WI38 (cell line): Measurements from ENCODE around the gene TNKS1BP1.
"Not testable (repeated sequence)": the region's sequence is repeated elsewhere in the genome, so short reads cannot be mapped to it uniquely, and the experiment has no call there.

ENCODE experiments used
- H3K4me3 ChIP-seq: 2 replicates; pipeline ENCODE4 v1.5.1; 2011; ENCODE audit warnings: low read depth, mild to moderate bottlenecking, control low read depth, low read length
- TF ChIP-seq, protein P1 (sequence below): IDR thresholded peaks from 2 replicates; pipeline ENCODE4 v1.5.1; 2012; ENCODE audit warnings: low read depth, mild to moderate bottlenecking, control low read depth, low read length

Gene TNKS1BP1

DNA sequence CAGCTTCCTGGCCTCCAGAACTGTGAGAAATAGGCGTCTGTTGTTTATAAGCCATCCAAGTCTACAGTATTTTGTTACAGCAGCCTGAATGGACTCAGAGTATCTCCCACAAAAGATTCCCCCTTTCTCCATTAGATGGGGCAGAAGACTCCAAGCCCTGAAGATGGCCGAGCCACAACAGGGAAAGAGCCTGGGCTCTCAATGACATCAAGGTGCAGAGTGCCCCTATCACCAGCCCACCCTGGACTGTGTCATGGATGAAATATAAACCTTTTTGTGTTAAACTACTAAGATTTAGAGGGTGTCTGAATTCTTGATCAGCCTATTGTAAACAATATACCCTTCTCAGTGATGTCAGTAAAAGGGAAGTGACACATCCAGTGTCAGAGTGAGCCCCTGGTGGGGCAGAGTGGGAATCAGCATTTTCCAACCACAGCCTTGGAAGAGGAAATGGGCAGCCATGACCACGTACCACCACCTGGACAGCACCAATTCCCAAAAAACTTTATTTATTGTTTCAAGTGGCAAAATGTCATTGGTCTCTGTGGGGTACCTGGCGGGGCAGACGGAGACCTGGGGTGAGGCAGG lies 25.5 kb downstream of the TNKS1BP1 start:
- TF ChIP-seq, protein P1, sequence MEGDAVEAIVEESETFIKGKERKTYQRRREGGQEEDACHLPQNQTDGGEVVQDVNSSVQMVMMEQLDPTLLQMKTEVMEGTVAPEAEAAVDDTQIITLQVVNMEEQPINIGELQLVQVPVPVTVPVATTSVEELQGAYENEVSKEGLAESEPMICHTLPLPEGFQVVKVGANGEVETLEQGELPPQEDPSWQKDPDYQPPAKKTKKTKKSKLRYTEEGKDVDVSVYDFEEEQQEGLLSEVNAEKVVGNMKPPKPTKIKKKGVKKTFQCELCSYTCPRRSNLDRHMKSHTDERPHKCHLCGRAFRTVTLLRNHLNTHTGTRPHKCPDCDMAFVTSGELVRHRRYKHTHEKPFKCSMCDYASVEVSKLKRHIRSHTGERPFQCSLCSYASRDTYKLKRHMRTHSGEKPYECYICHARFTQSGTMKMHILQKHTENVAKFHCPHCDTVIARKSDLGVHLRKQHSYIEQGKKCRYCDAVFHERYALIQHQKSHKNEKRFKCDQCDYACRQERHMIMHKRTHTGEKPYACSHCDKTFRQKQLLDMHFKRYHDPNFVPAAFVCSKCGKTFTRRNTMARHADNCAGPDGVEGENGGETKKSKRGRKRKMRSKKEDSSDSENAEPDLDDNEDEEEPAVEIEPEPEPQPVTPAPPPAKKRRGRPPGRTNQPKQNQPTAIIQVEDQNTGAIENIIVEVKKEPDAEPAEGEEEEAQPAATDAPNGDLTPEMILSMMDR: no peak
- H3K4me3 ChIP-seq: no peak overlapping the region

DNA sequence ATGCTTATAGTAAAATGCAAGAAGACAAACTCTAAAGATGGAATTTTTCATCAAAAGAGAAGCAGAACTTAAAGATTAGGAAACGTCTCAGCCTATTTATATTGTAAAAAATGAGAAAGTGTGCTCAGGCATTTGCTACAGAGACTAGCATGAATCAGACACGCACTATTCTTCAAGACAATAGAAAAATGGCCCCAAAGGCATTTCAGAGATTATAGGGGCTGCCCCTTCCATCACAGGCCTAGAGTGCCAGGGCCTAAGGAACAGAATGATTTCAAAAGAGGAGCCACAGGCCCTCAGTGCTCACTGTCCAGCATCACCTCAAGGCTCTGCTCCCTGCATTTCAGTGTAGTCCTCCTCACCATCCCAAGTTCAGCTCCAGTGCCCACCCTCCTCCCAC lies 27.5 kb downstream of the TNKS1BP1 start:
- no peak overlapping the region for H3K4me3 ChIP-seq
- TF ChIP-seq, protein P1: no peak

DNA sequence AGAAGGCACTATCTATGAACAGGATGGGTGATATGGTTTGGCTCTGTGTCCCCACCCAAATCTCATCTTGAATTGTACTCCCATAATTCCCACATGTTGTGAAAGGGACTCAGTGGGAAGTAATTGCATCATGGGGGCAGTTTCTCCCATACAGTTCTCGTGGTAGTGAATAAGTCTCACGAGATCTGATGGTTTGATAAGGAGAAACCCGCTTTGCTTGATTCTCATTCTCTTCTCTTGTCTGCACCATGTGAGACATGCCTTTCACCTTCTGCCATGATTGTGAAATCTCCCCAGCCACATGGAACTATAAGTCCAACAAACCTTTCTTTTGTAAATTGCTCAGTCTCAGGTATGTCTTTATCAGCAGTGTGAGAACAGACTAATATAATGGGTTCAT lies 28.5 kb downstream of the TNKS1BP1 start:
- not testable (repeated sequence) for H3K4me3 ChIP-seq

DNA sequence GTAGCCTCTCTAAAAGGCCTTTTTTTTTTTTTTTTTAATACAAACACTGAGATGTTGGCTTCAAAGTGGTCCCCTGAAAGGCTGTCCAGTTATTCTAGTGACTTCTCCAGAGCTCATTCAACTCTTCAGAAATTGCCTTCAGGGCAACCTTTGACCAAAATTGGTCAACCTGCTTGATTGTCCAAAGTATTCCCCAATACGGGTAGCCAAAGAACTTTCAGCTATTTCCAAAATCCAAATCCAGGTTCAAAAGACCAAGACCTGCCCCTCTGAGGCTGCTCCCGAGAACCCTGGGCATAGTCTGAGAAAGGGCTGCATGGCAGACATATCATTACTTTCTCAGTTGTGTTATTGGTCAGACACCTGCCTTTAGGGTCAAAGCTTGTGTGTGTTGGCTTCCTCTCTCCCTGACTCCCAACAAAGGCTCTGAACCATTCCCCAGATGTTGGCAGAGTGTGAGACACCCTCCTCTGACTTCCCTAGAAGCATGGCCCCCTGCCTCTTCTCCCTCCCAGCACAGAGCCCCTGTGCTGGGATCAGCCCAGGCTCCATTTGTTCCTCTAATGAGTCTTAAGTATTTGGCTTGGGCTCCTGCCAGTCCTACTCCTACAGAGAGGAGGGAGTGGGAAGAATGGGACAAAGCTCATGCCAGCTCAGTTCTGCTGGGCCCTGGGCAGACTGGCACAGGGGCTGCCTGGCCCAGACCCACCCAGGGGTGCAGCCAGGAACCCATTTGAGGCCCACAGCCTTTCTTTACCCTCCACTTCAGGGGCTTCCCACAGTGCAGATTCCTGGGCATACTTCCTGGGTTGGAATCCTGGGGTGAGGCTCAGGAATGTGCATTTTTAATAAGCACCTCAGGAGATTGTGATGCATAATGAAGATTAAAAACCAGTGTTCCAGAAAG lies 30.3 kb downstream of the TNKS1BP1 start:
- H3K4me3 ChIP-seq: no peak overlapping the region
- TF ChIP-seq, protein P1: no peak

DNA sequence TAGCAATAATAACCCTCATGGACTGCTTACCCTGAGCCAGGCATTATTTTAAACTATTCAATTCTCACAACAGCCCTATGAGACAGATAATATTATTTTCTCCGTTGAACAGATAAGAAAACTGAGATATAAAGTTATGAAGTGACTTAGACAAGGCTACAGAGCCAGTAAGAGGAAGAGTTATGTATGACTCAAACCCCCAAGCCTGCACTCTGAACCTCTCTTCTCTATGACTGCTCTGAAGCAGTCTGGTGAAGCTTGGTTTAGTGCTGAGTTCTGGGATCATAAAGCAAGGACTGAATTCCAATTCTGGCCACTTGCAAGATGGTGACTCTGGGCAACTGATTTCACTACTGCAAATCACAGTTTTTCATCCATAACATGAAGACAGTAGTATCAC lies 34.5 kb downstream of the TNKS1BP1 start:
- no peak overlapping the region for H3K4me3 ChIP-seq
- TF ChIP-seq, protein P1: no peak

DNA sequence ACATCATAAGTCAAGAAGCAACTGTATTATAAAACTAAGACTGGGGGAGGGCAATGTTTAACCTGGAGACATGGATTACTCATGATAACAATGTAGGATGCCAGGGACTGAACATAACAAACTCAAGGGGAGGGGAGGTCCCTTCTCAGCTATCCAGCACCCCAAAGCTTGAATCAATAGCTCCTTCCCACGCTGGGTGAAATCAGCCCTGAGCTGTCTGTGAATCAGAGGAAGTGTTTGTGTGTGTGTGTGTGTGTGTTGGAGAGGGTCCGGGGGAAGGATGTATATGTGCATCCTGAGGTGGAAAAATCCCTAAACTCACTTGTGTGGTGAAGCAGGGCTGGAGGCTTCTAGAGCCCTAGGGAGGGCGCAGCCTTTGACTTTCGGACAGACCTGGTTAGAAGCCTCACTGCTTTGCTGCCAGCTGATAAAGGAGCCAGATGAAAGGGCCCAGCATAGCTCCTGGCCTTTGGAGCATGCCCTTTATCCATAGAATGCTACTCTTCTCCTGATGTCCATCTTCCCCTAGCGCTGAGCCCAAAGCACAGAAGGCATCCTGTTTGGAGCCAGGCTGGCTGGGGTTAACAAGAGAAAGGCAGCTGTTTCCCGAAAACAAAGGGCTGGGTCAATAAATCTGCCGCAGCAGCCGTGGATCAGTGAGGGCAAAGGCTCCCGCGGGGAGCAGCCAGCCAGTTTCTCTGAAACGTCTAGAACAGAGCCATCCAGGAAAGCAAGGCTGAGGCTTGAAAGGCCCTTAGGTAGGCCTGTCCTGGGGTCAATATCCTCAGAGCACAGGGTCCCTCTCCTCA lies 35.8 kb downstream of the TNKS1BP1 start:
- TF ChIP-seq, protein P1: no peak
- no peak overlapping the region for H3K4me3 ChIP-seq

DNA sequence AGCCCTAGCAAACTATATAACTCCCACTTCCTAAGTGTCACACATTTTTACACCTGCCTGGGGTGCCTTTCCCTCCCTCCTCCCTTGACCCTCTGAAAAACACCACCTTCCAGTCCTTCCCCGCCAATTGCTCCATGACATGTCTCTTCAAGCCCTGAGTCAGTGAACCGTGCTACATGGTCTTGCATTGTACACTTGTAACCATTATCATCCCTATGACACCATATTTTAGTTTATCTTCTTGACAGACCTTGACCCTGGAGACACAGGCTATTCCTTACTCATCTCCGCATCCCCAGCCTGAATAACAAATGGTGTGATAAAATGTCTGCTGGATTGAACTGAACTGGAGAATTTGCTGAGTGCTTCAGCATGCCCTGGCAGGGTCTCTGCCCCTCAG lies 36.9 kb downstream of the TNKS1BP1 start:
- TF ChIP-seq, protein P1: no peak
- H3K4me3 ChIP-seq: no peak overlapping the region
